GM12878 (cell line): ENCODE measurements around the gene BNIP3. TPM values are rescaled to one million over a fixed set of nuclear protein-coding genes. Genes with fewer than 3 reads are reported as not detected.

Experiments
- ATAC-seq: fragments of 200-7000 bp; cut with Tn5 transposase; 3 replicates; pipeline ENCODE4 v1.9.1; 2020; ENCODE audit warnings: mild to moderate bottlenecking, moderate library complexity
- BruUV-seq: library from RNA; stranded (reverse); fragments of 400-500 nt; replicated peaks from 2 replicates; lab custom pipeline; 2021; lab: Mats Ljungman, UMichigan
- CTCF ChIA-PET: fragments of 300-600 bp; sonication (Branson Sonifier 250); formaldehyde crosslinking; extraction: SDS; loops from one replicate; lab custom pipeline; 2021; ENCODE audit warnings: inconsistent platforms; lab: Yijun Ruan, JAX
- POLR2A ChIA-PET: fragments of 350-600 bp; formaldehyde crosslinking; extraction: SDS; loops from one replicate; lab custom pipeline; 2021; ENCODE audit warnings: inconsistent platforms; lab: Charles Lee
- RAD21 ChIA-PET: fragments of 300-600 bp; sonication (Branson Sonifier 250); formaldehyde crosslinking; loops from one replicate; lab custom pipeline; 2023; ENCODE audit warnings: antibody characterized with exemption; ENCODE audit not compliant: unreplicated experiment; lab: Charles Lee
- SMC1A ChIA-PET: fragments of 300-600 bp; sonication (Branson Sonifier 250); formaldehyde crosslinking; loops from one replicate; lab custom pipeline; 2023; ENCODE audit not compliant: unreplicated experiment, uncharacterized antibody; lab: Charles Lee
- DNase-seq: peaks from one replicate; pipeline ENCODE4 v3.0.0-alpha.2; 2011; ENCODE audit warnings: low read depth, low spot score
- FAIRE-seq: peaks from 3 replicates; lab custom pipeline; 2011; peaks lifted over from hg19 to GRCh38; lab: Jason Lieb, UNC
- H2AFZ ChIP-seq: 2 replicates; pipeline ENCODE4 v1.6.0; 2011; ENCODE audit warnings: low read depth, low read length, control low read depth; ENCODE audit not compliant: control insufficient read depth
- H3K27ac ChIP-seq: 2 replicates; pipeline ENCODE4 v1.5.1; 2011; ENCODE audit warnings: control low read depth; ENCODE audit not compliant: control insufficient read depth, insufficient read depth
- H3K27me3 ChIP-seq, 2 experiments: replicated peaks in 1 of 2; 2 replicates each; pipeline versions ENCODE4 v1.6.0 to v1.6.1; 2011; ENCODE audit warnings: low read length in 1 of 2; ENCODE audit not compliant: control insufficient read depth in 2 of 2, insufficient read depth in 2 of 2
- H3K36me3 ChIP-seq, 2 experiments: 2 replicates each; pipeline ENCODE4 v1.5.1; 2011; ENCODE audit warnings: low read length in 1 of 2; ENCODE audit not compliant: control insufficient read depth in 2 of 2, insufficient read depth in 2 of 2
- H3K4me1 ChIP-seq: 2 replicates; pipeline ENCODE4 v1.6.1; 2011; ENCODE audit warnings: mild to moderate bottlenecking, low read length, moderate library complexity, mixed read lengths; ENCODE audit not compliant: control insufficient read depth, insufficient read depth
- H3K4me2 ChIP-seq: 2 replicates; pipeline ENCODE4 v1.6.0; 2011; ENCODE audit warnings: control low read depth; ENCODE audit not compliant: control insufficient read depth, insufficient read depth
- H3K4me3 ChIP-seq: fragments of 200-600 bp; sonication (generic); 2 replicates; pipeline ENCODE4 v1.5.1; 2016
- H3K79me2 ChIP-seq: 2 replicates; pipeline ENCODE4 v1.6.0; 2011; ENCODE audit warnings: low read length; ENCODE audit not compliant: control insufficient read depth, insufficient read depth
- H3K9ac ChIP-seq: 2 replicates; pipeline ENCODE4 v1.8.0; 2011; ENCODE audit warnings: low read length, control low read depth, mixed read lengths; ENCODE audit not compliant: control insufficient read depth, insufficient read depth
- H3K9me3 ChIP-seq: replicated peaks from 3 replicates; pipeline ENCODE4 v1.5.1; 2011; ENCODE audit warnings: mild to moderate bottlenecking, low read length; ENCODE audit not compliant: control insufficient read depth, insufficient read depth
- H4K20me1 ChIP-seq: 2 replicates; pipeline ENCODE4 v1.6.0; 2011; ENCODE audit not compliant: control insufficient read depth, insufficient read depth
- CEBPZ ChIP-seq: fragments of 150-350 bp; IDR thresholded peaks from 2 replicates; pipeline ENCODE4 v1.6.1; 2016; ENCODE audit warnings: low read depth, low read length
- CHD1 ChIP-seq: IDR thresholded peaks from 2 replicates; pipeline ENCODE4 v1.6.1; 2012; ENCODE audit warnings: low read depth, low read length, improper control_type of control experiment
- ESRRA ChIP-seq: IDR thresholded peaks from 2 replicates; pipeline ENCODE4 v1.6.1; 2012; ENCODE audit warnings: mild to moderate bottlenecking, low read length, improper control_type of control experiment
- KLF5 ChIP-seq: fragments of 450-650 bp; IDR thresholded peaks from 2 replicates; pipeline ENCODE4 v1.6.1; 2014; ENCODE audit warnings: mild to moderate bottlenecking; ENCODE audit not compliant: partially characterized antibody
- MYB ChIP-seq: fragments of 150-350 bp; IDR thresholded peaks from 2 replicates; pipeline ENCODE4 v1.6.1; 2014; ENCODE audit warnings: mild to moderate bottlenecking, low read depth, low read length, borderline replicate concordance
- RBBP5 ChIP-seq: fragments of 200-600 bp; sonication (generic); conservative IDR thresholded peaks from 2 replicates; pipeline ENCODE4 v1.6.1; 2016
- SMC3 ChIP-seq: IDR thresholded peaks from 2 replicates; pipeline ENCODE4 v1.6.1; 2011; ENCODE audit warnings: low read length, improper control_type of control experiment, borderline replicate concordance
- SRF ChIP-seq, 2 experiments: IDR thresholded peaks; 2 replicates each; pipeline ENCODE4 v1.6.1; 2011; ENCODE audit warnings: low read depth in 2 of 2, low read length in 2 of 2, mild to moderate bottlenecking in 1 of 2, moderate library complexity in 1 of 2
- ZSCAN29 ChIP-seq: fragments of 450-650 bp; IDR thresholded peaks from 2 replicates; pipeline ENCODE4 v1.6.1; 2017; ENCODE audit warnings: mild to moderate bottlenecking, moderate library complexity
- WGBS: methylation state at CpG from one replicate; pipeline ENCODE4 v1.1.6; 2016; ENCODE audit warnings: low lambda C conversion rate; ENCODE audit not compliant: insufficient replicate concordance, insufficient coverage; ENCODE audit errors: missing lambda C conversion rate; 5-methylcytosine and 5-hydroxymethylcytosine counted together
- in situ Hi-C: fragments of 300-500 bp; cut with MboI; formaldehyde crosslinking; loops from 9 replicates; pipeline ENCODE4 v1.14.3; 2018; ENCODE audit warnings: mixed read lengths
- intact Hi-C: fragments of 100-400 bp; cut with micrococcal nuclease; formaldehyde crosslinking; loops from one replicate; pipeline ENCODE4 v1.14.2; 2022; ENCODE audit not compliant: unreplicated experiment
- polyA plus RNA-seq, 11 experiments: library from polyadenylated mRNA; depleted of rRNA in 4 of 11; unstranded in 6 of 11; stranded (reverse) in 5 of 11; fragments of >200 nt; fragmentation: Nextera tagmentation in 4 of 11; fragmentation: Illumina TruSeq in 1 of 11; extraction: Ambion mirVana in 4 of 11; extraction: Trizol in 1 of 11; gene quantifications; 1 replicate in 1 of 11; 2 replicates in 10 of 11; pipeline versions ENCODE4 v1.2.1 to v1.2.3, GENCODE V29; 2011 to 2016; ENCODE audit warnings: inconsistent platforms in 2 of 11, missing spikeins in 2 of 11, low read depth in 1 of 11
- total RNA-seq, 4 experiments: library from RNA; depleted of rRNA in 3 of 4; stranded (reverse); fragments of >200 nt in 3 of 4; fragmentation: Illumina TruSeq in 1 of 4; extraction: Trizol in 1 of 4; gene quantifications; 2 replicates each; pipeline versions ENCODE4 v1.2.1 to v1.2.3, GENCODE V29; 2013 to 2021

The BNIP3 gene
- total and polyA plus RNA-seq, 10 of the 15 experiments (the other 5 are each of a cell fraction or from before 2014, with no cell fraction given): 7.7 to 122 (median 29.9) TPM

- Histone ChIP-seq H3K9ac (no peak overlapping the region), H3K36me3 (peaks cover 2 to 5% of the 10 kb centered on the region in 2 experiments; a peak in 3 of 4 replicates), H4K20me1 (peaks cover 4% of the 10 kb centered on the region; the same call in 1 of the 2 replicates), H3K9me3 (peaks cover 7% of the 10 kb centered on the region), H3K4me3 (no peak overlapping the region), H3K4me1 (peaks cover 25% of the 10 kb centered on the region), H3K27ac (no peak overlapping the region), H2AFZ (no peak overlapping the region), H3K79me2 (peaks cover 76% of the 10 kb centered on the region)
- in situ Hi-C loops: no loop called here
- FAIRE-seq (no peak), ATAC-seq (no peak), DNase-seq (no peak)
- no TSS peak for BruUV-seq
- ChIA-PET POLR2A (no interaction called here), SMC1A (no interaction called here), RAD21 (no interaction called here), CTCF (no interaction called here)
- WGBS: 100% methylated on average over 8 of the region's 10 CpGs
- intact Hi-C loops: no loop called here
- no peak for TF ChIP-seq ZSCAN29
- no peak for TF ChIP-seq ESRRA
- no peak for TF ChIP-seq RBBP5
- no peak for TF ChIP-seq SMC3
- no peak for TF ChIP-seq CHD1
- TF ChIP-seq CEBPZ: no peak
- no peak for TF ChIP-seq KLF5
- no peak for TF ChIP-seq SRF (IDR thresholded peaks at IDR 0.05; ENCODE audit: low read depth in 2 of 2, low read length in 2 of 2)
- TF ChIP-seq MYB: no peak
- TF ChIP-seq, all 136 proteins: peak for 0
- Histone ChIP-seq H3K27me3 (no peaks in the 10 kb centered on the region), H3K4me2 (no peak overlapping the region)
Measured at GRCh38 chr10:131926253-131926652, 55.5 kb downstream of the BNIP3 start.
